Measurements from ENCODE around the gene TMEM170A. TPM values are rescaled to one million over a fixed set of nuclear protein-coding genes. Genes with fewer than 3 reads are reported as not detected.

Gene TMEM170A
- total RNA-seq, 2 experiments from 2014 or later = 25.1 to 27.1 TPM

DNA sequence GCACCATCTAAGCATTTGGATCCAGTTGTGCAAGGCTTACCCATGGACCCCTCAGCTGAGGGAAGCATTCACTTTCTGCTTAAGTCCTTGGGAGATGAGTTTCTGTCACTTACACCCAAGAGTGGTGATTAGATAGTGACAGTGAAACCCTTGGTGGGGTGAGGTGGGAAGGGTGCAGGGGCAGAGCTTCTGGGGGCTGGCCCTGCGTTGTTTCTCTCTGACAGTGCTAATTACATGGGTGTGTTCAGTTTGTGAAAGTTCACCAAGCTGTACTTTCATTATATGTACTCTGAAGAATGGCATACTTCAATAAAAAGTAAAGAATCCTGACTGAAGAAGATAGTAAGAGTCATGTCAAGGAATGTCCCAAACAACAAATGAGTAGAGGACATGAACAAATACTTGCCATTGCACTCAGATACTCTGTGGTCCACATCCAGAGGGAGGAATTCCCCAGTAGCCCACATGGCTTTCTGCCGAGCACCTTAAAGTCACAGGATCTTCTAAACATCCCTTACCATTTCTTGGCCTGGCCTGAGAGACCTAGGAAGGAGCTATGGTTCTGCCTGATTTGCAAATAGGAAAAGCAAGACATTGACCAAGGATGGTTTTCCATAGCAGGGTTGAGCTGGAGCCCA, 22.3 kb upstream of the TMEM170A start:
- H3K27ac Mint-ChIP-seq = no peak overlapping the region
- H3K36me3 Mint-ChIP-seq (ENCODE audit: low read depth) = no peaks in the 10 kb centered on the region
- no peak for DNase-seq

DNA sequence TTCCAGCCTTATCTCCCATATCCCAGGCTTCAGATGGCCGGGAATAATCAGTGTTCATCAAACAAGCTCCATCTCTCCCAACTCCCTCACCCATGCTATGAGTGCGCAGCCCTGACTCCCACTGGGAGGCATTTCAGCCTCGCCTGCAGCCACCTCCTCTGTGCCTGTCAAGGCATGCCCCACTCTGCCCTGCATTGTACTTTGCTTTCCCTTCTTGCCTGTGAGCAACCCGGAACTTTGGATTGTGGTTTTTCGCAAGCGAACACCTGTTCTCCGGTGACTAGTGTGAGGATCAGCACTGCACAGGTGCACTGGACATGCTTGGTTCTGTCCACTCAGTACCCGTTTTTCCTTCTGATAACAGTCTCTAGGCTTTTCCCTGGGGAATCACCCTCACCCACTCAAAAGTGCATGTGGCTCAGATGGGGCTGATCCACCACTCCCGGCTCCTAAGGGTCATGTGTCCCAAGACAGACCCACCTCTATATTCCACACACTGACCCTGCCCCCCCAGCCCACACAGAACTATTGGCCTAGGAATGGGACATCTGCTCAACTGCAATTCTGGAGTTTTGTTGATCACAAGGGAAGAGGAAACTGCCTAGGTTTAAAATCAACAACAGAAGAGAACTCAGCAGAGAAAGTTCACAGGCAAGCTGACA, 21.7 kb upstream of the TMEM170A start:
- intact Hi-C loops (cut with micrococcal nuclease) = no loop called here
- POLR2A ChIA-PET = interaction anchor here (1.2 kb wide), 1 partner anchor 14 kb away, joined by 5 read pairs; no protein-coding TSS in a partner anchor
- H3K27me3 Mint-ChIP-seq = peaks cover 13% of the 10 kb centered on the region
- H3K4me3 Mint-ChIP-seq = no peak overlapping the region
- TF ChIP-seq, protein P1, sequence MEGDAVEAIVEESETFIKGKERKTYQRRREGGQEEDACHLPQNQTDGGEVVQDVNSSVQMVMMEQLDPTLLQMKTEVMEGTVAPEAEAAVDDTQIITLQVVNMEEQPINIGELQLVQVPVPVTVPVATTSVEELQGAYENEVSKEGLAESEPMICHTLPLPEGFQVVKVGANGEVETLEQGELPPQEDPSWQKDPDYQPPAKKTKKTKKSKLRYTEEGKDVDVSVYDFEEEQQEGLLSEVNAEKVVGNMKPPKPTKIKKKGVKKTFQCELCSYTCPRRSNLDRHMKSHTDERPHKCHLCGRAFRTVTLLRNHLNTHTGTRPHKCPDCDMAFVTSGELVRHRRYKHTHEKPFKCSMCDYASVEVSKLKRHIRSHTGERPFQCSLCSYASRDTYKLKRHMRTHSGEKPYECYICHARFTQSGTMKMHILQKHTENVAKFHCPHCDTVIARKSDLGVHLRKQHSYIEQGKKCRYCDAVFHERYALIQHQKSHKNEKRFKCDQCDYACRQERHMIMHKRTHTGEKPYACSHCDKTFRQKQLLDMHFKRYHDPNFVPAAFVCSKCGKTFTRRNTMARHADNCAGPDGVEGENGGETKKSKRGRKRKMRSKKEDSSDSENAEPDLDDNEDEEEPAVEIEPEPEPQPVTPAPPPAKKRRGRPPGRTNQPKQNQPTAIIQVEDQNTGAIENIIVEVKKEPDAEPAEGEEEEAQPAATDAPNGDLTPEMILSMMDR (IDR thresholded peaks at IDR 0.05) = no peak
- H3K9me3 Mint-ChIP-seq = no peaks in the 10 kb centered on the region
- CTCF ChIA-PET = interaction anchor here (1.3 to 2.9 kb wide), 3 partner anchors 9 to 21 kb away, joined by 3 to 10 read pairs (median 6); partner anchors contain the start of genes CHST6 and TMEM170A
- DNase-seq (no peak), ATAC-seq (no peak)
- H3K27ac Mint-ChIP-seq = no peak overlapping the region
- H3K36me3 Mint-ChIP-seq (ENCODE audit: low read depth) = no peaks in the 10 kb centered on the region
- no peaks in the 10 kb centered on the region for H3K4me1 Mint-ChIP-seq (ENCODE audit: low read depth)

More for the DNA sequence above, 22.3 kb upstream of the TMEM170A start:
- intact Hi-C loops (cut with micrococcal nuclease) = no loop called here
- Mint-ChIP-seq H3K27me3 (peaks cover 11% of the 10 kb centered on the region), H3K4me3 (no peak overlapping the region), H3K9me3 (no peaks in the 10 kb centered on the region), H3K4me1 (ENCODE audit: low read depth) (no peaks in the 10 kb centered on the region)
- TF ChIP-seq, protein P1 (IDR thresholded peaks at IDR 0.05) = no peak
- POLR2A ChIA-PET = interaction anchor here (1.0 to 1.2 kb wide), 2 partner anchors 14 to 66 kb away, joined by 3 to 5 read pairs; no protein-coding TSS in a partner anchor
- peak; percentile 61 for ATAC-seq
- CTCF ChIA-PET = interaction anchor here (2.0 to 2.9 kb wide), 2 partner anchors 15 to 22 kb away, joined by 6 to 10 read pairs; partner anchors contain the start of gene TMEM170A

DNA sequence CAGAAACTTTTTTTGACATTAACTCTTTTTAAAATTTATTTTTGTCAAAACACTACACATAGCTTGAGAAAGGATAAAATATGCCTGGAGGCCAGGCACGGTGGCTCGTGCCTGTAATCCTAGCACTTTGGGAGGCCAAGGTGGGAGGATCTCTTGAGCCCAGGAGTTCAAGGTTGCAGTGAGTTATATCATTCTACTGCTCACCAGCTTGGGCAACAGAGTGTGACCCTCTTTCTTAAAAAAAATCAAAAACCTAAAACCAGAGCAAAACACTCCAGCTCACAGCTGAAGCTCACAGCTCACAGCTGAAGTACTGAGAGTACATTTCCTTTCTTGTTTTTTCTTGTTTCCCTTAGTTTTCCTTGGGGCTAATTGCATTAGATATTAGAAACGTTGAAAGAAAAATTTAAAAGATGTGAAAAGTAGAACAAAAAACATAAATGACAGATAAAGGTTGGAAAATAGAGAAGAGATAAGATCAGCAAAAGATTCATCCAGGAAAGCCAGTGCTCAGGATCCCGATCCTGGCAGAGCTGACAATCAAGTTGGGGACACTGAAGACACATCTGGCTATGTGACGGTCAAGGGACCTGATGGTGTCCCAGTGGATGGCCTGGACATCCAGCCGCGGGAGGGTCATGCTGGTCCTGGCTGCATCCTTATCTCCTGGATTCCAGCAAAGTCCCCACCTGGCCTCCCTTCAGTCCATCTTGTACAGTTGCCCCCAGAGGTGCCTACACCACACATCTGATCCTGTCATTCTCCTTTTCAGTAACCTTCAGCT, 20.9 kb upstream of the TMEM170A start:
- Mint-ChIP-seq H3K27me3 (peaks cover 13% of the 10 kb centered on the region), H3K36me3 (ENCODE audit: low read depth) (no peaks in the 10 kb centered on the region), H3K27ac (no peak overlapping the region), H3K4me3 (no peak overlapping the region), H3K9me3 (no peaks in the 10 kb centered on the region), H3K4me1 (ENCODE audit: low read depth) (no peaks in the 10 kb centered on the region)
- intact Hi-C loops (cut with micrococcal nuclease) = no loop called here
- POLR2A ChIA-PET = interaction anchor here (0.6 to 1.4 kb wide), 2 partner anchors 13 to 103 kb away, joined by 3 read pairs; no protein-coding TSS in a partner anchor
- ATAC-seq = no peak
- no peak for DNase-seq
- CTCF ChIA-PET = interaction anchor here (1.3 to 2.9 kb wide), 3 partner anchors 9 to 20 kb away, joined by 3 to 10 read pairs (median 6); partner anchors contain the start of genes CHST6 and TMEM170A
- TF ChIP-seq, protein P1 (IDR thresholded peaks at IDR 0.05) = no peak

DNA sequence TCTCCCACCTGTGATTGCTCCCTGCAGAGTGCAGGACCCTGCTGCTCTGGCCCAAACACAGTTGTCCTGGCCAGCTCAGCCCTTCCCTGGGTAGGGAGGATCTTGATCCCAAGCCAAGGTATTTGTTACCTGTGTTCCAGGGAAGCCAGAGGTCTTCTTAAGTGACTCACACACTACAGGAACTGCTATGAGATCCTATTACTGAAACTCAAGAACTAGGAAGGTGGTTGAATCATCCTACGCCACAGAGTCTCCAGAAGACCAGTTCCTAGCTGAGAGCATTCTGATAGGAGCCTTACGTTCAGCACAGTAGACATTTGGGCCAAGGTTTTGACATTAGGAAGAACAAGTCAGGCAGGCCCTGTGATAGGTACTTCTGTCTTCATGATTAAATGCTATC, 18.7 kb upstream of the TMEM170A start:
- TF ChIP-seq, protein P1 (IDR thresholded peaks at IDR 0.05) = no peak
- Mint-ChIP-seq H3K36me3 (ENCODE audit: low read depth) (no peaks in the 10 kb centered on the region), H3K4me1 (ENCODE audit: low read depth) (no peaks in the 10 kb centered on the region), H3K9me3 (no peaks in the 10 kb centered on the region), H3K27ac (no peak overlapping the region), H3K4me3 (no peak overlapping the region), H3K27me3 (peaks cover 9% of the 10 kb centered on the region)
- ChIA-PET POLR2A (no interaction called here), CTCF (interaction anchor here (0.7 to 0.9 kb wide), 3 partner anchors 10 to 18 kb away, joined by 3 read pairs; no protein-coding TSS in a partner anchor)
- DNase-seq (no peak), ATAC-seq (no peak)
- intact Hi-C loops (cut with micrococcal nuclease) = no loop called here
